Breast epithelium (tissue), 4 donors: ENCODE results near the gene TCF7L1. TPM values are rescaled to one million over a fixed set of nuclear protein-coding genes. Genes with fewer than 3 reads are reported as not detected.
"Not testable (repeated sequence)": the region's sequence is repeated elsewhere in the genome, so short reads cannot be mapped to it uniquely, and the experiment has no call there.

Source experiments
- DNase-seq, 2 donors: peaks; one replicate each; pipeline ENCODE4 v3.0.0-alpha.2; 2019; ENCODE audit warnings: low spot score in 2 of 2
- H3K27ac ChIP-seq, 2 donors: fragments of 200-600 bp; sonication (generic) in 1 of 2; one replicate each; pipeline ENCODE4 v1.5.1; 2016 to 2019; ENCODE audit warnings: mild to moderate bottlenecking in 1 of 2
- H3K27me3 ChIP-seq, 2 donors: fragments of 200-600 bp; sonication (generic) in 1 of 2; one replicate each; pipeline versions ENCODE4 v1.5.1 to v1.6.0; 2017 to 2019; ENCODE audit warnings: control low read depth in 1 of 2, mild to moderate bottlenecking in 1 of 2
- H3K36me3 ChIP-seq: fragments of 200-600 bp; one replicate; pipeline ENCODE4 v1.5.1; 2019
- H3K4me1 ChIP-seq, 2 donors: fragments of 200-600 bp; sonication (generic); one replicate each; pipeline ENCODE4 v1.5.1; 2016 to 2019; ENCODE audit warnings: control low read depth in 1 of 2
- H3K4me3 ChIP-seq, 3 donors: fragments of 200-600 bp; sonication (generic); 1 replicate in 2 of 3; 2 replicates in 1 of 3; pipeline ENCODE4 v1.5.1; 2016 to 2019; ENCODE audit warnings: mild to moderate bottlenecking in 3 of 3, moderate library complexity in 2 of 3
- H3K9me3 ChIP-seq, 2 donors: fragments of 200-600 bp; sonication (generic) in 1 of 2; one replicate each; pipeline ENCODE4 v1.5.1; 2016 to 2019; ENCODE audit warnings: control low read depth in 1 of 2
- POLR2A ChIP-seq: fragments of 450-650 bp; IDR thresholded peaks from one replicate; pipeline ENCODE4 v1.6.1; 2016; ENCODE audit warnings: antibody characterized with exemption, mild to moderate bottlenecking, moderate library complexity
- POLR2AphosphoS5 ChIP-seq, 3 donors: sonication (generic); formaldehyde crosslinking; IDR thresholded peaks; one replicate each; pipeline ENCODE4 v1.6.1; 2017; ENCODE audit warnings: antibody characterized with exemption in 3 of 3
- intact Hi-C: fragments of 100-400 bp; cut with DNase I; formaldehyde crosslinking; loops from one replicate; pipeline ENCODE4 v1.15.1; 2023; ENCODE audit warnings: low total_unique reads
- total RNA-seq, 3 donors: library from RNA; depleted of rRNA; stranded (reverse); fragments of >200 nt; gene quantifications; one replicate each; pipeline ENCODE4 v1.1.0, GENCODE V29; 2016
- TF ChIP-seq, protein P1 (sequence below), 3 donors: fragments of 450-650 bp; IDR thresholded peaks; one replicate each; pipeline ENCODE4 v1.5.1; 2016 to 2017; ENCODE audit warnings: antibody characterized with exemption in 3 of 3, mild to moderate bottlenecking in 3 of 3, moderate library complexity in 3 of 3

The TCF7L1 gene
- total RNA-seq, 3 donors from 2014 or later: 3.4 to 6.9 (median 5.9) TPM

- H3K27me3 ChIP-seq: no peaks in the 10 kb centered on the region
- intact Hi-C loops: no loop called here
- TF ChIP-seq POLR2AphosphoS5 (IDR thresholded peaks at IDR 0.05) (no peak), POLR2A (no peak)
- TF ChIP-seq, protein P1, sequence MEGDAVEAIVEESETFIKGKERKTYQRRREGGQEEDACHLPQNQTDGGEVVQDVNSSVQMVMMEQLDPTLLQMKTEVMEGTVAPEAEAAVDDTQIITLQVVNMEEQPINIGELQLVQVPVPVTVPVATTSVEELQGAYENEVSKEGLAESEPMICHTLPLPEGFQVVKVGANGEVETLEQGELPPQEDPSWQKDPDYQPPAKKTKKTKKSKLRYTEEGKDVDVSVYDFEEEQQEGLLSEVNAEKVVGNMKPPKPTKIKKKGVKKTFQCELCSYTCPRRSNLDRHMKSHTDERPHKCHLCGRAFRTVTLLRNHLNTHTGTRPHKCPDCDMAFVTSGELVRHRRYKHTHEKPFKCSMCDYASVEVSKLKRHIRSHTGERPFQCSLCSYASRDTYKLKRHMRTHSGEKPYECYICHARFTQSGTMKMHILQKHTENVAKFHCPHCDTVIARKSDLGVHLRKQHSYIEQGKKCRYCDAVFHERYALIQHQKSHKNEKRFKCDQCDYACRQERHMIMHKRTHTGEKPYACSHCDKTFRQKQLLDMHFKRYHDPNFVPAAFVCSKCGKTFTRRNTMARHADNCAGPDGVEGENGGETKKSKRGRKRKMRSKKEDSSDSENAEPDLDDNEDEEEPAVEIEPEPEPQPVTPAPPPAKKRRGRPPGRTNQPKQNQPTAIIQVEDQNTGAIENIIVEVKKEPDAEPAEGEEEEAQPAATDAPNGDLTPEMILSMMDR (IDR thresholded peaks at IDR 0.05): no peak
Observed at GRCh38 chr2:85114586-85115330, 18.4 kb upstream of the TCF7L1 start.

GRCh38 chr2:85116207-85116606, 17.0 kb upstream of the TCF7L1 start:
- Histone ChIP-seq H3K9me3 (no peaks in the 10 kb centered on the region), H3K4me3 (no peak overlapping the region), H3K4me1 (no peaks in the 10 kb centered on the region), H3K27ac (no peak overlapping the region), H3K27me3 (no peaks in the 10 kb centered on the region), H3K36me3 (no peaks in the 10 kb centered on the region)
- no peak for DNase-seq
- TF ChIP-seq POLR2AphosphoS5 (IDR thresholded peaks at IDR 0.05): no peak
- no peak for TF ChIP-seq POLR2A
- TF ChIP-seq, protein P1 (IDR thresholded peaks at IDR 0.05): no peak
- intact Hi-C loops: no loop called here

More at GRCh38 chr2:85114586-85115330, 18.4 kb upstream of the TCF7L1 start:
- Histone ChIP-seq H3K9me3 (no peaks in the 10 kb centered on the region), H3K4me1 (no peaks in the 10 kb centered on the region), H3K36me3 (no peaks in the 10 kb centered on the region), H3K27ac (no peak overlapping the region), H3K4me3 (no peak overlapping the region)
- DNase-seq: no peak

GRCh38 chr2:85119900-85120299, 13.3 kb upstream of the TCF7L1 start:
- intact Hi-C loops: no loop called here
- Histone ChIP-seq H3K4me3 (no peak overlapping the region), H3K36me3 (no peaks in the 10 kb centered on the region), H3K4me1 (no peaks in the 10 kb centered on the region), H3K27me3 (no peaks in the 10 kb centered on the region), H3K27ac (no peak overlapping the region), H3K9me3 (no peaks in the 10 kb centered on the region)
- TF ChIP-seq POLR2AphosphoS5 (IDR thresholded peaks at IDR 0.05) (no peak), POLR2A (no peak)
- TF ChIP-seq, protein P1 (IDR thresholded peaks at IDR 0.05): no peak
- DNase-seq: no peak

DNA sequence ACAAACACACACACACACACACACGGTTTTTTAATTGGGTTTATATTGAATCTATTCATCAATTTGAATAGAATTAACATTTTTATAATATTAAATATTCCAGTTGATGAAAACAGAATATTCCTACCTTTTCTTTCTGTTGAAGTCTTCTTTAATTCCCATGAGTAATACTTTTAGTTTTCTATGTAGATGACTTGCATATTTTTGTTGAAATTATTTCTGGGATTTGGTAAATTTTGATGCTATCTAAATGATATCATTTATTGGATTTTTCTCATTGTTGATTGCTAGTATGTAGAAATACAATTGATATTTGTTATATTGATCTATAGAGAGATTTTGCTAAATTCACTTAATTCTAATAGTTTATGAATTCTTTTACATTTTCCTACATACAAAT, 12.8 kb upstream of the TCF7L1 start:
- Histone ChIP-seq H3K27me3 (no peaks in the 10 kb centered on the region), H3K4me1 (no peaks in the 10 kb centered on the region), H3K27ac (no peak overlapping the region), H3K36me3 (no peaks in the 10 kb centered on the region), H3K4me3 (no peak overlapping the region), H3K9me3 (no peaks in the 10 kb centered on the region)
- DNase-seq: no peak
- intact Hi-C loops: no loop called here
- TF ChIP-seq, protein P1 (IDR thresholded peaks at IDR 0.05): no peak
- TF ChIP-seq POLR2A: no peak
- no peak for TF ChIP-seq POLR2AphosphoS5 (IDR thresholded peaks at IDR 0.05)

DNA sequence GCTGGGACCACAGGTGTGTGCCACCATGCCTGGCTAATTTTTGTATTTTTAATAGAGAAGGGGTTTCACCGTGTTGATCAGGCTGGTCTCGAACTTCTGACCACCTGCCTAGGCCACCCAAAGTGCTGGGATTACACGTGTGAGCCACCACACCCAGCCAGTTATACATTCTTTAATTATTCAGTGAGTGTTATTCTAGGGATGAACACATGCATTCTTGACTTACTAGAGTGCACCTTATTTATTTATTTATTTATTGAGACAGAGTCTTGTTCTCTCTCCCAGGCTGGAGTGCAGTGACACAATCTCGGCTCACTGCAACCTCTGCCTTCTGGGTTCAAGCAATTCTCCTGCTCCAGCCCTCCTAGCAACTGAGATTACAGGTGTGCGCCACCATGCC, 6.7 kb upstream of the TCF7L1 start:
- H3K27me3 ChIP-seq, DNase-seq, H3K4me3 ChIP-seq, intact Hi-C loops, H3K36me3 ChIP-seq, H3K9me3 ChIP-seq, H3K4me1 ChIP-seq, H3K27ac ChIP-seq: not testable (repeated sequence)
